Measurements from ENCODE around the gene DNMT3A.

The DNMT3A gene

DNA sequence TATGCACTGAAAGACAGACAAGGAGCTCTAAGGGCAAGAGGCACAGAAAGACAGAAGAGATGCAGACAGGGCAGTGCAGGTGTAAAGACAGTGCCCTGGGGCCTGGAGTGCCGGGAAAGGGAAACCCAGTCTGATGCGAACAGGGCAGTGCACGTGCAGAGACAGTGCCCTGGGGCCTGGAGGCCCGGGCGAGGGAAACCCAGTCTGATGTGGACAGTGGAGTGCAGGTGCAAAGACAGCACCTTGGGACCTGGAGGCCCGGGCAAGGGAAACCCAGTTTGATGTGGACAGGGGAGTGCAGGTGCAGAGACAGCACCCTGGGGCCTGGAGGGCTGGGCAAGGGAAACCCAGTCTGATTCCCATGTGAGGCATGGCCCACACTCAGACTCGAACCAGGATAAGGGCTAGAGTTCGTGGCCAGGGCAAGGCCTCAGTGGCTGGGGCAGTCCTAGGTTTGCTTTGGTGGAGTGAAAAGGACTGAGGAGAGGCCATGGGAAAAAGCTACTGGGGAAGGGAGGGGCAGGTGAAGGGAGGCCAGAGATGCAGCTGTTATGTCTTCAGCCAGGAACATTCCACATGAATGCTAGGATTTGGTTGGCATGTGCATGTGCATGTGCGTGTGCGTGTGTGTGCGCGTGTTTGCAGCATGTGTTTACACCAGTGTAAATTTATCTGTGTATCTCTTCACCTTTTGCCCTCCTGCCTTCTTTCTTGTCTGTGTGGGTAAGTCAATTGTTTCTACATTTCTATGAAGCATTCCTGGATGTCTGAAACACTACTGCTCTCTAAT lies 39.1 kb upstream of the DNMT3A start:
- H3K23ac ChIP-seq (ENCODE audit: low read length in 2 of 2) = no peak overlapping the region
- no peak overlapping the region for H2BK12ac ChIP-seq (ENCODE audit: low read length in 2 of 2)
- 95% methylated on average over 12 of the region's 12 CpGs for WGBS
- no peak overlapping the region for H4K8ac ChIP-seq (ENCODE audit: low read length)
- no peak for DNase-seq
- H3K4me2 ChIP-seq (ENCODE audit: low read length, poor library complexity, severe bottlenecking) = no peak overlapping the region
- H3K18ac ChIP-seq (ENCODE audit: low read depth in 1 of 2, low read length in 2 of 2) = no peak overlapping the region
- H3K9me3 ChIP-seq (ENCODE audit: control insufficient read depth, low read length) = no peaks in the 10 kb centered on the region
- no peak overlapping the region for H2BK15ac ChIP-seq (ENCODE audit: low read depth, poor library complexity, severe bottlenecking)
- no peak overlapping the region for H2BK5ac ChIP-seq (ENCODE audit: low read depth, low read length, poor library complexity, severe bottlenecking)
- H3K27ac ChIP-seq (ENCODE audit: low read length, poor library complexity, severe bottlenecking) = no peak overlapping the region
- H3K79me1 ChIP-seq (replicated peaks; ENCODE audit: low read length, poor library complexity, severe bottlenecking) = no peaks in the 10 kb centered on the region
- peaks cover 18% of the 10 kb centered on the region for H3K4me1 ChIP-seq (ENCODE audit: control insufficient read depth, insufficient read depth, low read depth, low read length)
- no peak overlapping the region for H2AFZ ChIP-seq (ENCODE audit: low read depth, low read length)
- H2BK120ac ChIP-seq (ENCODE audit: low read depth, low read length) = no peak overlapping the region
- no peak overlapping the region for H4K91ac ChIP-seq (ENCODE audit: low read length)
- H2AK5ac ChIP-seq (ENCODE audit: low read length, severe bottlenecking) = no peak overlapping the region
- no peak overlapping the region for H3K9ac ChIP-seq (ENCODE audit: low read length)
- H3K36me3 ChIP-seq (ENCODE audit: control insufficient read depth in 1 of 2, insufficient read depth in 2 of 2, low read depth in 1 of 2, low read length in 2 of 2) = no peaks in the 10 kb centered on the region
- H3K27me3 ChIP-seq (ENCODE audit: control insufficient read depth in 1 of 2, insufficient read depth in 1 of 2, low read length in 2 of 2) = peaks cover 0 to 6% of the 10 kb centered on the region in 2 experiments
- no peak overlapping the region for H3K4ac ChIP-seq (ENCODE audit: low read depth in 1 of 2, low read length in 2 of 2)
- no peak overlapping the region for H3K4me3 ChIP-seq (ENCODE audit: insufficient read depth in 1 of 2, low read depth in 1 of 2, low read length in 2 of 2)
- H3K14ac ChIP-seq (ENCODE audit: low read length in 2 of 2) = no peak overlapping the region

DNA sequence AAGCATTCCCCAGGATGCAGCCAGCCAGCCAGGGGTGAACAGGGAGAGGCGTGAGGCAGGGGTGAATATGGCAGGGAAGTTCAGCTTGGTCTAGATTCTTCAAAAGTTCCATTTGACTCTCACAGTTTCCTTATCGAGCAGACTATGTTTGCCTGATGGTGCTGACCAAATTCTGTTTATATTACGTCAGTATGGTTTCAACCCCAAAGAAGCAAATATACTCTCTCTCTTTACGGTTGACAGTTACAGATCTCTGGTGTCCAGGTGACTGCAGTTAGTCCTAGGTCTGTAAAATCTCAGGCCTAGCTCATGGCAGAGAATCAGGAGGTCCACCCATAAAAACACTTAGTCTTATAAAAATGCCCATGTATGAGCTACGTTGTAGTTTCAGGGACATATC lies 38.3 kb upstream of the DNMT3A start:
- Histone ChIP-seq H3K27ac (ENCODE audit: low read length, poor library complexity, severe bottlenecking) (no peak overlapping the region), H3K36me3 (ENCODE audit: control insufficient read depth in 1 of 2, insufficient read depth in 2 of 2, low read depth in 1 of 2, low read length in 2 of 2) (no peaks in the 10 kb centered on the region), H4K8ac (ENCODE audit: low read length) (no peak overlapping the region), H3K4ac (ENCODE audit: low read depth in 1 of 2, low read length in 2 of 2) (no peak overlapping the region), H3K23ac (ENCODE audit: low read length in 2 of 2) (no peak overlapping the region), H4K91ac (ENCODE audit: low read length) (no peak overlapping the region), H2BK5ac (ENCODE audit: low read depth, low read length, poor library complexity, severe bottlenecking) (no peak overlapping the region), H3K4me1 (ENCODE audit: control insufficient read depth, insufficient read depth, low read depth, low read length) (peaks cover 18% of the 10 kb centered on the region), H3K79me1 (replicated peaks; ENCODE audit: low read length, poor library complexity, severe bottlenecking) (no peaks in the 10 kb centered on the region), H2BK15ac (ENCODE audit: low read depth, poor library complexity, severe bottlenecking) (no peak overlapping the region), H2BK120ac (ENCODE audit: low read depth, low read length) (no peak overlapping the region), H3K9me3 (ENCODE audit: control insufficient read depth, low read length) (no peaks in the 10 kb centered on the region), H3K4me3 (ENCODE audit: insufficient read depth in 1 of 2, low read depth in 1 of 2, low read length in 2 of 2) (no peak overlapping the region), H2AFZ (ENCODE audit: low read depth, low read length) (no peak overlapping the region), H2BK12ac (ENCODE audit: low read length in 2 of 2) (no peak overlapping the region), H2AK5ac (ENCODE audit: low read length, severe bottlenecking) (no peak overlapping the region), H3K14ac (ENCODE audit: low read length in 2 of 2) (no peak overlapping the region), H3K9ac (ENCODE audit: low read length) (no peak overlapping the region), H3K27me3 (ENCODE audit: control insufficient read depth in 1 of 2, insufficient read depth in 1 of 2, low read length in 2 of 2) (peaks cover 0 to 12% of the 10 kb centered on the region in 2 experiments), H3K18ac (ENCODE audit: low read depth in 1 of 2, low read length in 2 of 2) (no peak overlapping the region), H3K4me2 (ENCODE audit: low read length, poor library complexity, severe bottlenecking) (no peak overlapping the region)
- DNase-seq = no peak
- 89% methylated on average over 5 of the region's 5 CpGs for whole genome bisulfite sequencing

DNA sequence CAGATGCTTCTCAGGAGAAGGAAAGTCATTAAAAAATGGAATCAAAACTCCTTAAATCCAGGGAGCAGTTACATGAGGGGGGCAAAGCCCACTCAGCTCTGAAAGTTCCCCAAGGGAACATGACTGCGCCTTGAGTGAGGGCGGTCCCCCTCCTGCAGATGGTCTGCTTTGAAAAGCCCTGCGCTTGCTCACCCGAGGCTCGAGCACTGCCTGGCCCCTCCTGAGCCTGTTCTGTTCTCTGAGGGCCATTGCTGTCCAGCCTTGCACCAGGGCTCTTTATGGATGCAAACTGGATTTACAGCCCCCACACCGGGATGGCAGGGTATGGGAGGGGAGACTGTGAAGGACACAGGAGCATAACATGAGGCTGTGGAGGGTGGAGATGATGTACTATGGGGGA lies 37.8 kb upstream of the DNMT3A start:
- Histone ChIP-seq H3K9me3 (ENCODE audit: control insufficient read depth, low read length) (no peaks in the 10 kb centered on the region), H3K18ac (ENCODE audit: low read depth in 1 of 2, low read length in 2 of 2) (no peak overlapping the region), H3K14ac (ENCODE audit: low read length in 2 of 2) (peak overlapping the region in 1 of 2 experiments; percentile 11), H2BK15ac (ENCODE audit: low read depth, poor library complexity, severe bottlenecking) (no peak overlapping the region), H3K9ac (ENCODE audit: low read length) (no peak overlapping the region), H2BK120ac (ENCODE audit: low read depth, low read length) (no peak overlapping the region), H3K23ac (ENCODE audit: low read length in 2 of 2) (no peak overlapping the region), H2BK5ac (ENCODE audit: low read depth, low read length, poor library complexity, severe bottlenecking) (no peak overlapping the region), H4K91ac (ENCODE audit: low read length) (no peak overlapping the region), H4K8ac (ENCODE audit: low read length) (no peak overlapping the region), H3K27ac (ENCODE audit: low read length, poor library complexity, severe bottlenecking) (no peak overlapping the region), H3K4ac (ENCODE audit: low read depth in 1 of 2, low read length in 2 of 2) (no peak overlapping the region), H3K79me1 (replicated peaks; ENCODE audit: low read length, poor library complexity, severe bottlenecking) (no peaks in the 10 kb centered on the region), H2BK12ac (ENCODE audit: low read length in 2 of 2) (no peak overlapping the region), H3K27me3 (ENCODE audit: control insufficient read depth in 1 of 2, insufficient read depth in 1 of 2, low read length in 2 of 2) (peaks cover 0 to 12% of the 10 kb centered on the region in 2 experiments), H2AFZ (ENCODE audit: low read depth, low read length) (no peak overlapping the region), H3K4me3 (ENCODE audit: insufficient read depth in 1 of 2, low read depth in 1 of 2, low read length in 2 of 2) (no peak overlapping the region), H3K36me3 (ENCODE audit: control insufficient read depth in 1 of 2, insufficient read depth in 2 of 2, low read depth in 1 of 2, low read length in 2 of 2) (no peaks in the 10 kb centered on the region), H3K4me1 (ENCODE audit: control insufficient read depth, insufficient read depth, low read depth, low read length) (peaks cover 18% of the 10 kb centered on the region), H3K4me2 (ENCODE audit: low read length, poor library complexity, severe bottlenecking) (no peak overlapping the region), H2AK5ac (ENCODE audit: low read length, severe bottlenecking) (no peak overlapping the region)
- DNase-seq = no peak
- WGBS = 89% methylated on average over 6 of the region's 6 CpGs

DNA sequence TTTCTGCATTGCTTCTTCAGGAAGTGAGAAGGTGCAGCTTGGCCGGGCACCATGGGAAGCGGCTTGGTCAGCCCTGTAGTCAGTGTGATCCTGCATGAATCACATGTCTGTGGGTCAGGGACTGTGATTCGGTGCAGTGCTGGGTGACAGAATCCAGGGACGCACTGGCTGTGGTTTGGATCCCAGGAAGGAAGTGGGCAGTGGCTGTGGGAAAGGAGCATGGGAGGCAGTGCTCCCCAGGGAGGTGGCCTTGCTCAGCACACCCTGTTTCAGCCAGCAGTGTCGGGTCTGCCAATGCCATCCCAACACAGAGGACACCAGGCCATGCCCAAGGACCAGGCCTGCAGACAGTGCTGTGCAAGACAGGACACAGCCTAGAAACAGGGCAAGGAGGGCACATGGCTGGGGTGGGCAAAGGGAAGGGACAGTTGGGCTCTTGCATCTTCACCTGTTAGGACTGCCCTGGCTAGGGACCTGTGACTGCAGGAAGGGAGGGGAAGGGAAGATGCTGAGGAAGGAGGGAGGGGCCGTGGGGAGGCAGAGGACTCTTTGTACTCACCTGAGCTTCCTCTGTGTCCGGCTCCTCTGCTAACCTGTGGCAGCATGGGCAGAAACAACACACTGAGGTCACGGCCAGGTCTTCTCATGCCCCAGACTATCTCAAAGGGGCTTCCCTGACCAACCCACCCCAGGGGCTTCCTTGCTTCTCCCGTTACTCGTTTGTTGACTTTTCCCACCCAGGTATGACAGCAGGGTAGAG lies 37.2 kb upstream of the DNMT3A start:
- peaks cover 0 to 12% of the 10 kb centered on the region in 2 experiments for H3K27me3 ChIP-seq (ENCODE audit: control insufficient read depth in 1 of 2, insufficient read depth in 1 of 2, low read length in 2 of 2)
- no peak overlapping the region for H2BK5ac ChIP-seq (ENCODE audit: low read depth, low read length, poor library complexity, severe bottlenecking)
- H3K14ac ChIP-seq (ENCODE audit: low read length in 2 of 2) = peak overlapping the region in 1 of 2 experiments; percentile 78
- 74% methylated on average over 10 of the region's 10 CpGs for WGBS
- no peak overlapping the region for H2BK12ac ChIP-seq (ENCODE audit: low read length in 2 of 2)
- H3K4me2 ChIP-seq (ENCODE audit: low read length, poor library complexity, severe bottlenecking) = no peak overlapping the region
- H3K23ac ChIP-seq (ENCODE audit: low read length in 2 of 2) = no peak overlapping the region
- H3K36me3 ChIP-seq (ENCODE audit: control insufficient read depth in 1 of 2, insufficient read depth in 2 of 2, low read depth in 1 of 2, low read length in 2 of 2) = no peaks in the 10 kb centered on the region
- peaks cover 18% of the 10 kb centered on the region for H3K4me1 ChIP-seq (ENCODE audit: control insufficient read depth, insufficient read depth, low read depth, low read length)
- H4K8ac ChIP-seq (ENCODE audit: low read length) = no peak overlapping the region
- no peaks in the 10 kb centered on the region for H3K9me3 ChIP-seq (ENCODE audit: control insufficient read depth, low read length)
- H2BK120ac ChIP-seq (ENCODE audit: low read depth, low read length) = no peak overlapping the region
- peak; percentile 18 for DNase-seq
- H3K79me1 ChIP-seq (replicated peaks; ENCODE audit: low read length, poor library complexity, severe bottlenecking) = no peaks in the 10 kb centered on the region
- H3K18ac ChIP-seq (ENCODE audit: low read depth in 1 of 2, low read length in 2 of 2) = peak overlapping the region in 1 of 2 experiments; percentile 41
- H4K91ac ChIP-seq (ENCODE audit: low read length) = no peak overlapping the region
- no peak overlapping the region for H2BK15ac ChIP-seq (ENCODE audit: low read depth, poor library complexity, severe bottlenecking)
- no peak overlapping the region for H3K27ac ChIP-seq (ENCODE audit: low read length, poor library complexity, severe bottlenecking)
- no peak overlapping the region for H3K4me3 ChIP-seq (ENCODE audit: insufficient read depth in 1 of 2, low read depth in 1 of 2, low read length in 2 of 2)
- H3K4ac ChIP-seq (ENCODE audit: low read depth in 1 of 2, low read length in 2 of 2) = no peak overlapping the region
- no peak overlapping the region for H2AFZ ChIP-seq (ENCODE audit: low read depth, low read length)
- H3K9ac ChIP-seq (ENCODE audit: low read length) = no peak overlapping the region
- H2AK5ac ChIP-seq (ENCODE audit: low read length, severe bottlenecking) = no peak overlapping the region
